LNCaP clone FGC (cell line): ENCODE results near the gene TP53BP1.
A peak's percentile ranks its signal among the peaks of the same experiment; 100 is the strongest.

ENCODE experiments used
- DNase-seq: peaks from one replicate; pipeline ENCODE4 v3.0.0-alpha.2; 2011; ENCODE audit warnings: low read depth
- H3K4me3 ChIP-seq: 2 replicates; pipeline ENCODE4 v1.5.1; 2011; ENCODE audit warnings: mild to moderate bottlenecking, low read depth, low read length, control low read depth
- TF ChIP-seq, protein P1 (sequence below): IDR thresholded peaks from 2 replicates; pipeline ENCODE4 v1.5.1; 2012; ENCODE audit warnings: mild to moderate bottlenecking; ENCODE audit not compliant: control insufficient read depth, insufficient read depth; ENCODE audit errors: extremely low read depth

TP53BP1 gene

DNA sequence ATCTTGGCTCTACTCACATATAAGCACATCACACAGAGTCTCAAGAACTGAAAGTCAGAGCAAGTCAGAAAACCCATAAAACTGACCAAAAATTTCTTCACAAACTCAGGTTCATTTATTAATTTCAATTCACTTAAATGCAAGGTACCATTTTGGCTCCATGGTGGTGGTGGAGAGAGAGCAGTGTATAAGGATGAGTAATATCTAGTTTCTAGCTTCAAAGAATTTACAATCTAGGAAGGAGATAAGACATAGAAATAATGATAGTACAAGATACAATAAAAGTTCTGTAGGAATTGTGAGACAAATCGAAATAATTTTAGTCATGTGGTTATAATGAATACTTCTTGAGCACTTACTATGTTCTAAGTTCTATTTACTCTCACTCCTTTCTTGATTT, 6.7 kb upstream of the TP53BP1 start:
- TF ChIP-seq, protein P1, sequence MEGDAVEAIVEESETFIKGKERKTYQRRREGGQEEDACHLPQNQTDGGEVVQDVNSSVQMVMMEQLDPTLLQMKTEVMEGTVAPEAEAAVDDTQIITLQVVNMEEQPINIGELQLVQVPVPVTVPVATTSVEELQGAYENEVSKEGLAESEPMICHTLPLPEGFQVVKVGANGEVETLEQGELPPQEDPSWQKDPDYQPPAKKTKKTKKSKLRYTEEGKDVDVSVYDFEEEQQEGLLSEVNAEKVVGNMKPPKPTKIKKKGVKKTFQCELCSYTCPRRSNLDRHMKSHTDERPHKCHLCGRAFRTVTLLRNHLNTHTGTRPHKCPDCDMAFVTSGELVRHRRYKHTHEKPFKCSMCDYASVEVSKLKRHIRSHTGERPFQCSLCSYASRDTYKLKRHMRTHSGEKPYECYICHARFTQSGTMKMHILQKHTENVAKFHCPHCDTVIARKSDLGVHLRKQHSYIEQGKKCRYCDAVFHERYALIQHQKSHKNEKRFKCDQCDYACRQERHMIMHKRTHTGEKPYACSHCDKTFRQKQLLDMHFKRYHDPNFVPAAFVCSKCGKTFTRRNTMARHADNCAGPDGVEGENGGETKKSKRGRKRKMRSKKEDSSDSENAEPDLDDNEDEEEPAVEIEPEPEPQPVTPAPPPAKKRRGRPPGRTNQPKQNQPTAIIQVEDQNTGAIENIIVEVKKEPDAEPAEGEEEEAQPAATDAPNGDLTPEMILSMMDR, result no peak
- no peak for DNase-seq
- H3K4me3 ChIP-seq, result no peak overlapping the region

GRCh38 chr15:43498990-43499389, 6.0 kb upstream of the TP53BP1 start:
- no peak for DNase-seq
- no peak overlapping the region for H3K4me3 ChIP-seq
- TF ChIP-seq, protein P1, result no peak

DNA sequence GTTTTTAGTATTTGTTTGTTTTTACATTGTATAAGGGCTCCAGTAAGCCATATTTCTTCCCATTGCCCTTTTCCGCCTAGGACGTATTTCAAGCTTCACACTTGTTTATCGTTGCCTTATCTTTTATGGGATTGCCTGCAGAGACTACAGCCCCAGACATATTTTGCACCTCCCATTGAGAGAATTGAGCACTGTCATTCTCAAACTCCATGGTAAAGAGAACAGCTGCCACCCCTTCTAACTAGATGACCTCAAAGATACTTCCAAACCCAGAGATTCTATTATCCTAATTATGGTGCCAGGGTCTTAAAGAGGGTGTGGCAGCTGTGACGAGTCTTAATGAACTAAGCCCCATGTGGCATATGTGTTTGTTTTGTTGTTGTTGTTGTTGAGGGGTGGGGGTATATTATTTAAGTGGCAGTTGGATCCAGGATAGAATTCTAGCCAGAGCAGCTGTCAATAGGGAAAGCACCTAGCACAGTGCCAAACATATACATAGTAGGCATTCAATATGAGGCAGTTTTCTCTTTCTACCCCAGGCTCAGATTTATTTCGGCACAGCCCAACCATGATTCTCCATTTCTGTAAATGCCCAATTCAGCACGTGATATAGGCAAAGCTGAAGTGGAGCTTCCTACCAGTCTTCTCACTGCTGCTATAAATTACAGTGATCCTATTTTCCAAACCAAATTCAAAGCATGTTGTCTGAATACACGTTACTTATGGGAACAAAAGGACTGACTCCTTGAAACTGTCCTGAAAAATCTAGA, 932 bp upstream of the TP53BP1 start:
- H3K4me3 ChIP-seq, result peak overlapping the region; percentile 62
- no peak for DNase-seq
- TF ChIP-seq, protein P1, result no peak

GRCh38 chr15:43492266-43492665, 690 bp downstream of the TP53BP1 start:
- no peak for DNase-seq
- TF ChIP-seq, protein P1, result no peak
- H3K4me3 ChIP-seq, result peak overlapping the region; percentile 62

DNA sequence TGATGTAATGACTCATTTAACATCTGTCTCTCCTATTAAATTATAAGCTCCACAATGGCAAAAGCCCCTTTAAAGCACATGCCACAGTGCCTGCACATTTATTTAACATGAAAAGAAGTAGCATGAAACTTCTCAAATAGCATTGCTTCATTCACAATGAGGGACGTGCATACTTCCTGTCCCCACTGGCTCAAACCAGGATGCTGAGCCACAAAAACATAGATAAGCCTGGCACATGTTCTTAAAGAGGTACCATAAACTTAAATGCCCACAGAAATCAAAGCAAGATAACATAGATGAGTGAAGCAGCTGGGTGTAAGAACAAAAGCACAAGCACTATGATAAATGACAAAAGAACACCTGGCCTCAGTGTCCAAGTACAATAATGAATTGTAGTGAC, 3.8 kb downstream of the TP53BP1 start:
- TF ChIP-seq, protein P1, result no peak
- no peak for DNase-seq
- no peak overlapping the region for H3K4me3 ChIP-seq

DNA sequence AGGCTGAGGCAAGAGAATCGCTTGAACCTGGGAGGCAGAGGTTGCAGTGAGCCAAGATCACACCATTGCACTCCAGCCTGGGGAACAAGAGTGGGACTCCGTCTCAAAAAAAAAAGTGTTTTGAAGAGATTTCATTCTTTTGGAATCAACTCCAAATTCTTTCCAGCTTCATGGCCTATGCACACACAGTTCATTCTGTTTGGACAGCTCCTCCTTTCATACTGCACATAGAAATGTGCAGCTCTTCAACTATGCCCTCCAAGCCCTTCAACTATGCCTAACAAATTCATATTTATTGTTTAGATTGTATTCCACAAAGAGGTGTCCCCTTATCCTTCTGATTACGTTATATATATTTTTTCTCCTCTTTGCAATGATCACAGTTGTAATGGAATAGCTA, 4.2 kb downstream of the TP53BP1 start:
- no peak for DNase-seq
- TF ChIP-seq, protein P1, result no peak
- H3K4me3 ChIP-seq, result no peak overlapping the region
